ENCODE data around the gene RARS2. TPM values are rescaled to one million over a fixed set of nuclear protein-coding genes. Genes with fewer than 3 reads are reported as not detected.

The RARS2 gene
- total and polyA plus RNA-seq, 2 donors (not counting 1 experiment from before 2014, with no cell fraction given), result 33.9 to 43.8 TPM

- Histone ChIP-seq H3K36me3 (ENCODE audit: control insufficient read depth, insufficient read depth, low read length) (peaks cover 1% of the 10 kb centered on the region), H3K4me1 (ENCODE audit: control insufficient read depth, extremely low read depth, insufficient read depth, low read length) (no peaks in the 10 kb centered on the region), H3K27ac (ENCODE audit: insufficient read depth, low read length) (no peak overlapping the region), H3K79me2 (ENCODE audit: control insufficient read depth, insufficient read depth, low read length) (no peaks in the 10 kb centered on the region), H3K4me2 (ENCODE audit: extremely low read depth, insufficient read depth, low read length) (no peak overlapping the region), H3K9ac (ENCODE audit: insufficient read depth, low read length) (no peak overlapping the region), H3K9me3 (ENCODE audit: control insufficient read depth, insufficient read depth, low read depth, low read length) (no peaks in the 10 kb centered on the region), H2AFZ (ENCODE audit: low read length) (no peak overlapping the region), H3K27me3 (ENCODE audit: control insufficient read depth, insufficient read depth, low read length) (no peaks in the 10 kb centered on the region), H4K20me1 (ENCODE audit: control insufficient read depth, extremely low read depth, insufficient read depth, low read length) (no peaks in the 10 kb centered on the region), H3K4me3 (replicated peaks in 1 of 4; ENCODE audit: control extremely low read depth in 1 of 4, insufficient read depth in 1 of 4, low read depth in 3 of 4, low read length in 4 of 4) (no peak overlapping the region)
- TF ChIP-seq CTCF (conservative IDR thresholded peaks at IDR 0.05 in 1 of 2, IDR thresholded peaks at IDR 0.05 in 1 of 2; ENCODE audit: low read depth in 1 of 2, low read length in 2 of 2), result no peak
- peak in 1 of 2 donors; percentile 14 for DNase-seq (ENCODE audit: low read depth in 2 of 2)
Measured at GRCh38 chr6:87481931-87482330, 107.9 kb downstream of the RARS2 start.

- Histone ChIP-seq H3K36me3 (ENCODE audit: control insufficient read depth, insufficient read depth, low read length) (no peaks in the 10 kb centered on the region), H3K27me3 (ENCODE audit: control insufficient read depth, insufficient read depth, low read length) (no peaks in the 10 kb centered on the region), H3K4me2 (ENCODE audit: extremely low read depth, insufficient read depth, low read length) (peak overlapping the region; percentile 90), H3K79me2 (ENCODE audit: control insufficient read depth, insufficient read depth, low read length) (peaks cover 9% of the 10 kb centered on the region), H3K4me3 (replicated peaks in 1 of 4; ENCODE audit: control extremely low read depth in 1 of 4, insufficient read depth in 1 of 4, low read depth in 3 of 4, low read length in 4 of 4) (peak overlapping the region; percentile 92 to 99 (median 96)), H2AFZ (ENCODE audit: low read length) (peak overlapping the region; percentile 87), H3K4me1 (ENCODE audit: control insufficient read depth, extremely low read depth, insufficient read depth, low read length) (no peaks in the 10 kb centered on the region), H3K27ac (ENCODE audit: insufficient read depth, low read length) (peak overlapping the region; percentile 97), H3K9me3 (ENCODE audit: control insufficient read depth, insufficient read depth, low read depth, low read length) (no peaks in the 10 kb centered on the region), H3K9ac (ENCODE audit: insufficient read depth, low read length) (peak overlapping the region; percentile 93), H4K20me1 (ENCODE audit: control insufficient read depth, extremely low read depth, insufficient read depth, low read length) (no peaks in the 10 kb centered on the region)
- TF ChIP-seq CTCF (conservative IDR thresholded peaks at IDR 0.05 in 1 of 2, IDR thresholded peaks at IDR 0.05 in 1 of 2; ENCODE audit: low read depth in 1 of 2, low read length in 2 of 2) (no peak), EZH2 (IDR thresholded peaks at IDR 0.05; ENCODE audit: low read length, missing control alignments) (no peak)
- peak; percentile 47 to 61 for DNase-seq (ENCODE audit: low read depth in 2 of 2)
Measured at GRCh38 chr6:87473419-87473903, 116.3 kb downstream of the RARS2 start.

GRCh38 chr6:87472525-87473418 lies 117.0 kb downstream of the RARS2 start, which contains the start of gene SLC35A1:
TSS of gene SLC35A1 (plus strand) at chr6:87472974. CDS start at chr6:87473004, 30 bp downstream.
- Histone ChIP-seq H3K27me3 (ENCODE audit: control insufficient read depth, insufficient read depth, low read length) (no peaks in the 10 kb centered on the region), H3K79me2 (ENCODE audit: control insufficient read depth, insufficient read depth, low read length) (peaks cover 9% of the 10 kb centered on the region), H3K4me2 (ENCODE audit: extremely low read depth, insufficient read depth, low read length) (peak within 1 kb of the TSS; percentile 97), H2AFZ (ENCODE audit: low read length) (peak within 1 kb of the TSS; percentile 100), H3K9ac (ENCODE audit: insufficient read depth, low read length) (peak within 1 kb of the TSS; percentile 93), H3K36me3 (ENCODE audit: control insufficient read depth, insufficient read depth, low read length) (no peaks in the 10 kb centered on the region), H3K9me3 (ENCODE audit: control insufficient read depth, insufficient read depth, low read depth, low read length) (no peaks in the 10 kb centered on the region), H4K20me1 (ENCODE audit: control insufficient read depth, extremely low read depth, insufficient read depth, low read length) (no peaks in the 10 kb centered on the region), H3K27ac (ENCODE audit: insufficient read depth, low read length) (peak within 1 kb of the TSS; percentile 97), H3K4me1 (ENCODE audit: control insufficient read depth, extremely low read depth, insufficient read depth, low read length) (no peaks in the 10 kb centered on the region), H3K4me3 (replicated peaks in 1 of 4; ENCODE audit: control extremely low read depth in 1 of 4, insufficient read depth in 1 of 4, low read depth in 3 of 4, low read length in 4 of 4) (peak within 1 kb of the TSS; percentile 92 to 99 (median 96))
- peak; percentile 79 to 83 for DNase-seq (ENCODE audit: low read depth in 2 of 2)
- TF ChIP-seq CTCF (conservative IDR thresholded peaks at IDR 0.05 in 1 of 2, IDR thresholded peaks at IDR 0.05 in 1 of 2; ENCODE audit: low read depth in 1 of 2, low read length in 2 of 2) (peak; percentile 18 to 34), EZH2 (IDR thresholded peaks at IDR 0.05; ENCODE audit: low read length, missing control alignments) (no peak)
